Astrocyte (in vitro differentiated cells and primary cell): Measurements from ENCODE around the gene PRSS16.

Source experiments
- EZH2 ChIP-seq: IDR thresholded peaks from 2 replicates; pipeline ENCODE4 v1.6.1; 2012; ENCODE audit warnings: mild to moderate bottlenecking, low read length, inconsistent platforms; ENCODE audit not compliant: insufficient read depth
- TF ChIP-seq, protein P1 (sequence below): IDR thresholded peaks from 2 replicates; pipeline ENCODE4 v1.5.1; 2011; ENCODE audit warnings: low read depth, mild to moderate bottlenecking, inconsistent platforms, low read length, moderate library complexity; ENCODE audit not compliant: insufficient read depth

DNA sequence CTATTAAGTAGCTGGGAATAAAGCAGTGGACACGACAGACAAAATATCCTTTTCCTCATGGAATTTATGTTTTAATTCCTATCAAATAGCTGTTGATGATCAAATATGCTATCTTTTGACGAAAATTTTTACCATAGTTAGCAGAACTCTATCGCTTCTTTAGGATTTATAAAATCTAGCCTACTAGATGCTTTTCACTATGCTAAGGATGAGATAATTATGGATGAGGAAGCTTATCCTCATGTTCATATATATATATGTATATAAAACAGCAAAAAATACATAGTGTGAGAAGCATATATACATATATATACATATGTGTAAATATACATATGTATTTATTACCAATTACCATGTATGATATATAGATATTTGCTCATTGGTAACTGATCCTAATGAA lies 12.9 kb upstream of the PRSS16 start:
- TF ChIP-seq, protein P1, sequence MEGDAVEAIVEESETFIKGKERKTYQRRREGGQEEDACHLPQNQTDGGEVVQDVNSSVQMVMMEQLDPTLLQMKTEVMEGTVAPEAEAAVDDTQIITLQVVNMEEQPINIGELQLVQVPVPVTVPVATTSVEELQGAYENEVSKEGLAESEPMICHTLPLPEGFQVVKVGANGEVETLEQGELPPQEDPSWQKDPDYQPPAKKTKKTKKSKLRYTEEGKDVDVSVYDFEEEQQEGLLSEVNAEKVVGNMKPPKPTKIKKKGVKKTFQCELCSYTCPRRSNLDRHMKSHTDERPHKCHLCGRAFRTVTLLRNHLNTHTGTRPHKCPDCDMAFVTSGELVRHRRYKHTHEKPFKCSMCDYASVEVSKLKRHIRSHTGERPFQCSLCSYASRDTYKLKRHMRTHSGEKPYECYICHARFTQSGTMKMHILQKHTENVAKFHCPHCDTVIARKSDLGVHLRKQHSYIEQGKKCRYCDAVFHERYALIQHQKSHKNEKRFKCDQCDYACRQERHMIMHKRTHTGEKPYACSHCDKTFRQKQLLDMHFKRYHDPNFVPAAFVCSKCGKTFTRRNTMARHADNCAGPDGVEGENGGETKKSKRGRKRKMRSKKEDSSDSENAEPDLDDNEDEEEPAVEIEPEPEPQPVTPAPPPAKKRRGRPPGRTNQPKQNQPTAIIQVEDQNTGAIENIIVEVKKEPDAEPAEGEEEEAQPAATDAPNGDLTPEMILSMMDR, result no peak
- no peak for TF ChIP-seq EZH2
